SK-N-MC (cell line): ENCODE measurements around the gene AMBP.

ENCODE experiments used
- DNase-seq: peaks from one replicate; pipeline ENCODE4 v3.0.0-alpha.2; 2011; ENCODE audit warnings: low read depth, low spot score
- H3K27ac ChIP-seq: fragments of 200-600 bp; sonication (generic); 2 replicates; pipeline ENCODE4 v1.5.1; 2016; ENCODE audit warnings: mixed run types
- H3K36me3 ChIP-seq: fragments of 200-600 bp; sonication (generic); 2 replicates; pipeline ENCODE4 v1.6.1; 2017; ENCODE audit warnings: antibody characterized with exemption, low read length, mixed read lengths; ENCODE audit not compliant: insufficient read depth
- H3K4me3 ChIP-seq: fragments of 200-600 bp; sonication (generic); 2 replicates; pipeline ENCODE4 v1.5.1; 2016
- H3K9ac ChIP-seq: fragments of 200-600 bp; sonication (generic); 2 replicates; pipeline ENCODE4 v1.8.0; 2017; ENCODE audit warnings: mixed run types, mixed read lengths; ENCODE audit not compliant: insufficient read length
- H3K9me3 ChIP-seq: fragments of 200-600 bp; sonication (generic); 2 replicates; pipeline ENCODE4 v1.6.1; 2017; ENCODE audit warnings: low read depth, mild to moderate bottlenecking, antibody characterized with exemption, low read length, moderate library complexity, mixed read lengths
- EZH2 ChIP-seq: fragments of 200-600 bp; sonication (generic); IDR thresholded peaks from one replicate; pipeline ENCODE4 v1.6.1; 2017; ENCODE audit warnings: antibody characterized with exemption
- FOXP2 ChIP-seq: optimal IDR thresholded peaks from 2 replicates; pipeline ENCODE3; 2011; ENCODE audit warnings: mild to moderate bottlenecking, moderate library complexity; ENCODE audit not compliant: insufficient read depth; ENCODE audit errors: extremely low read length, control extremely low read depth
- POLR2AphosphoS5 ChIP-seq: IDR thresholded peaks from 2 replicates; pipeline ENCODE4 v1.6.1; 2012; ENCODE audit warnings: mild to moderate bottlenecking, low read depth, low read length, borderline replicate concordance

Gene AMBP

GRCh38 chr9:114055061-114055460 is 23.0 kb downstream of the AMBP start:
- Histone ChIP-seq H3K27ac (no peak overlapping the region), H3K9ac (no peak overlapping the region), H3K4me3 (no peak overlapping the region), H3K36me3 (peaks cover 2% of the 10 kb centered on the region; the same call in 1 of the 2 replicates), H3K9me3 (no peaks in the 10 kb centered on the region)
- DNase-seq: no peak
- TF ChIP-seq EZH2 (no peak), FOXP2 (no peak), POLR2AphosphoS5 (no peak)

GRCh38 chr9:114054191-114054690 is 23.9 kb downstream of the AMBP start:
- Histone ChIP-seq H3K4me3 (no peak overlapping the region), H3K36me3 (peaks cover 3% of the 10 kb centered on the region; the same call in 1 of the 2 replicates), H3K27ac (no peak overlapping the region), H3K9me3 (no peaks in the 10 kb centered on the region), H3K9ac (no peak overlapping the region)
- TF ChIP-seq FOXP2 (no peak), EZH2 (no peak), POLR2AphosphoS5 (no peak)
- DNase-seq: no peak

GRCh38 chr9:114053246-114054005 is 24.7 kb downstream of the AMBP start:
- Histone ChIP-seq H3K4me3 (no peak overlapping the region), H3K36me3 (peaks cover 10% of the 10 kb centered on the region; the same call in 1 of the 2 replicates), H3K9me3 (no peaks in the 10 kb centered on the region), H3K9ac (no peak overlapping the region), H3K27ac (no peak overlapping the region)
- TF ChIP-seq EZH2 (no peak), POLR2AphosphoS5 (no peak), FOXP2 (no peak)
- DNase-seq: no peak

- DNase-seq: no peak
- TF ChIP-seq FOXP2 (no peak), POLR2AphosphoS5 (no peak), EZH2 (no peak)
- H3K36me3 ChIP-seq: peaks cover 18% of the 10 kb centered on the region; the same call in 1 of the 2 replicates
- no peak overlapping the region for H3K9ac ChIP-seq
- no peak overlapping the region for H3K4me3 ChIP-seq
- no peak overlapping the region for H3K27ac ChIP-seq
- no peaks in the 10 kb centered on the region for H3K9me3 ChIP-seq
Measured at GRCh38 chr9:114051706-114052105, 26.4 kb downstream of the AMBP start.

GRCh38 chr9:114051281-114051680 is 26.8 kb downstream of the AMBP start:
- DNase-seq: no peak
- Histone ChIP-seq H3K9ac (no peak overlapping the region), H3K27ac (no peak overlapping the region), H3K36me3 (peaks cover 18% of the 10 kb centered on the region; the same call in 1 of the 2 replicates), H3K9me3 (no peaks in the 10 kb centered on the region), H3K4me3 (no peak overlapping the region)
- TF ChIP-seq FOXP2 (no peak), EZH2 (no peak), POLR2AphosphoS5 (no peak)

GRCh38 chr9:114050646-114051045 is 27.5 kb downstream of the AMBP start:
- no peak overlapping the region for H3K4me3 ChIP-seq
- H3K27ac ChIP-seq: no peak overlapping the region
- H3K9ac ChIP-seq: no peak overlapping the region
- TF ChIP-seq POLR2AphosphoS5 (no peak), EZH2 (no peak), FOXP2 (no peak)
- H3K9me3 ChIP-seq: no peaks in the 10 kb centered on the region
- peaks cover 18% of the 10 kb centered on the region; the same call in 1 of the 2 replicates for H3K36me3 ChIP-seq
- DNase-seq: no peak

- no peak overlapping the region for H3K27ac ChIP-seq
- TF ChIP-seq FOXP2 (no peak), EZH2 (no peak), POLR2AphosphoS5 (no peak)
- H3K36me3 ChIP-seq: peaks cover 18% of the 10 kb centered on the region; the same call in 1 of the 2 replicates
- no peaks in the 10 kb centered on the region for H3K9me3 ChIP-seq
- DNase-seq: no peak
- no peak overlapping the region for H3K9ac ChIP-seq
- H3K4me3 ChIP-seq: no peak overlapping the region
Measured at GRCh38 chr9:114050226-114050568, 27.9 kb downstream of the AMBP start.

- no peak for TF ChIP-seq FOXP2
- TF ChIP-seq POLR2AphosphoS5: no peak
- TF ChIP-seq EZH2: no peak
- H3K4me3 ChIP-seq: no peak overlapping the region
- H3K9me3 ChIP-seq: no peaks in the 10 kb centered on the region
- H3K36me3 ChIP-seq: peaks cover 18% of the 10 kb centered on the region; the same call in 1 of the 2 replicates
- no peak for DNase-seq
- no peak overlapping the region for H3K27ac ChIP-seq
- no peak overlapping the region for H3K9ac ChIP-seq
Measured at GRCh38 chr9:114049441-114050225, 28.5 kb downstream of the AMBP start.
